Hypothalamus (tissue), 51 donors: ENCODE measurements around the gene ATAD2B.

ENCODE experiments used
- DNase-seq, 51 donors: peaks; one replicate each; lab custom pipeline; 2025; lab: John Stamatoyannopoulos, UW

Gene ATAD2B

GRCh38 chr2:23915327-23915726 is 11.6 kb downstream of the ATAD2B start:
- no peak for DNase-seq

- no peak for DNase-seq
Observed at GRCh38 chr2:23912054-23912453, 14.9 kb downstream of the ATAD2B start.

DNA sequence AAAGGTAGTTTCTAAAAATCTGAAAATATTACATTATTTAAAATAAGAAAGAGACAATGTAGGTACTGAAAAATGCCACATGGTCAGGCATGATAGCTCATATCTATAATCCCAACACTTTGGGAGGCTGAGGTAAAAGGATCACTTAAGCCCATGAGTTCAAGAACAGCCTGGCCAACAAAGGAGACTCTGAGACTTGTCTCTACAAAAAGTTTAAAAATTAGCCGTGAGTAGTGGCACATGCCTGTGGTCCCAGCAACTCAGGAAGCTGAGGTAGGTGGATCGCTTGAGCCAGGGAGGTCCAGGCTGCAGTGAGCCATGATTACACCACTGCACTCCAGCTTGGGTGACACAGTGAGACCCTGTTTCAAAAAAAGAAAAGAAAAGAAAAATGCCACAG is 21.8 kb downstream of the ATAD2B start:
- no peak for DNase-seq

- DNase-seq = no peak
Observed at GRCh38 chr2:23904692-23905091, 22.2 kb downstream of the ATAD2B start.

- DNase-seq = no peak
Observed at GRCh38 chr2:23904215-23904614, 22.7 kb downstream of the ATAD2B start.

DNA sequence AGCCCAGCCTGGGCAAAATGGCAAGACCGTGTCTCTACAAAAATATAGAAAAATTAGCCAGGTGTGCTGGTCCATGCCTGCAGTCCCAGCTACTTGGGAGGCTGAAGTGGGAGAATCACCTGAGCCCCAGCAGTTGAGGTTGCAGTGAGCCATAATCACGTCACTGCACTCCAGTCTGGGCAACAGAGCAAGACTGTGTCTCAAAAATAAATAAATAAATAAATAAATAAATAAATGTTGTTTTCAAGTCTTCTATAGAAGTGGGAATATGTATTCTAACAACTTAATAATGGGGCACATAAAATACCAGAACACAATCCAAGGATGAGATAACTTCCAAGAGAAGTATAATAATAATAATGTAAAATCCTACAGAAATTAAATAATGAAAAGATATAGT is 23.9 kb downstream of the ATAD2B start:
- no peak for DNase-seq

DNA sequence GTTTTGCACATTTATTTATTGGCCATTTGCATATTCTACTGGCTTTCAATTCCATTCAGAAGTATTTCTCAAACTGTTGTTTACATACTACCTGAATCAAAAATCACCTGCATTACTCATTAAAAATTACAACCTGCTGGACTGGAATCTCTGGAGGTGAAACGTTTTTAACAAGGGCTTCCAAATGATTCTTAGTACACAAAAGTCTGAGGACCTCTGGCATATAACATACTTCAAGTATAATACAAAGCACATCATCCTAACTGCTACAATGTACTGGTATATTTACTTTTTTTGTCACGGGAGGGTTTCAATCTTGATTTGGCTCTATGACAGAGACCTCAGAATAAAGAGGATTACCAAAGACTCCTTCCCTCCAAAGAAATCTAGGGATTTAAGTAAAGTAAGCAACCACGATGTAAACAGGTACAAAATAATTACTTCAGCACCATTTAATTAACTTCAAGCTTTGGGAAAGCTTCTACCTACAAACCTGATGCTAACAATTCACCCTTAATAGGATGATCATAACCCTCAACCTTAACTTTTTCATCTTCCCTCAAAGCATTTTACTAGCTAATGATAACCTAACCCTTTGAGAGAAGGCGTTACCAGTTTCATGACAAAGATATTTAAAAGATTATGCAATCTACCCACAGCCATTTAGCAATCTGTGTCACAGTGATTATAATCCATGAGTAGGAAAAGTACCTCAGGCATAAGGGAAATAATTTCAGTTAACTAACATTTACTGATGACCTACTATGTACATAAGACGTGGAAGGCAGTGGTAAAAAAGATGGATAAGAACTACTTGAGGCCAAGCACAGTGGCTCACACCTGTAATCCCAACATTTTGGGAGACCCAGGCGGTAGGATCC is 24.7 kb downstream of the ATAD2B start:
- DNase-seq = no peak

- DNase-seq = no peak
Observed at GRCh38 chr2:23900541-23901322, 26.2 kb downstream of the ATAD2B start.

DNA sequence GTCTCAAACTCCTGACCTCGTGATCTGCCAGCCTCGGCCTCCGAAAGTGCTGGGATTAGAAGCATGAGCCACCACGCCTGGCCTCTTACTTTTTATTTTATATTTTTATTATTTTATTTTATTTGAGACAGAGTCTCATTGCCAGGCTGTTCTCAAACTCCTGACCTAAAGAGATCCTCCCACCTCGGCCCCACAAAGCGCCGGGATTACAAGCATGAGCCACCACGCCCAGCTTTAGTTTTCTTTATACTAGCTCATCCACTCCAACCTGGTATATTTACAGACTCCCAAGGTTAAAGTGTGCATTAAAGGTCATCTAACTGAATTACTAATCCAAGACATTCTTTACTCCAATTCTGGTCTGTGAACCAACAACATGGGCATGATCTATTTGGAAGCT is 26.8 kb downstream of the ATAD2B start:
- no peak for DNase-seq

DNA sequence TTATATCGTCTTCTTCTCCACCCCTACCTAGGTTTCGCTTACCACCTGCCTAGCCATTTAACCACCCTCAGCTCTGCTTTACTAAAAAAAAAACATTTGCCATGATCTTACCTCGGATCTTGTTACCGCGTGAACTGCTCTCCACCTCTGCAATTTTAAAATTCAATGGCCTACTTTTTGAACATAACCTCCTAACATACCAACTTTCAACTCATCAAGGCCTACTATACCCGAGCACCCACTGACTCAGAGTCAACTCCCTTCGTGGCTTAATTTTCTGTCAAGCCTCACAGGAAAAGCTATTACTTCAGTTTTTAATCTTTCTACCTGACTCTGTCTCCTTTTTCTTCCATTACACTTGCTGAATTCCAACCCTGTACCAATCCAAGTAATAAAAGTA is 55.7 kb downstream of the ATAD2B start:
- DNase-seq = no peak

DNA sequence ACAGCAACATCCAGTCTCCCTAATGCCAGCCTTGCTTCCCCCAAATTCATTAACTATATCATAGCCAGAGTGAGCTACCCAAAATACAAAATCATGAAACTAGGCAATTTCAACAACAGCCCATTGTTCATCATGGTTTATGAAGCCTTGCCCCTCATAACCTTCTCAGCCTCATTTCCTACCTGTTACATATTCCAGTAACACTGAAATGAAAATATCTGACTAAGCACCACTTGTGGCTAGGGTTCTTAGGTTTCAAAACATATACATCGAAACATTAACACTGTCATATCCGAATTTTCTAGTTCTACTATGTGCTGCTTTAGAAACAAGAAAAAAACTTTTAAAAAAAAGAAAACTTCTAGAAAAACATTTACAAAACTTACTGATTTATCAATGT is 59.5 kb downstream of the ATAD2B start:
- no peak for DNase-seq

- no peak for DNase-seq
Observed at GRCh38 chr2:23862716-23863426, 64.1 kb downstream of the ATAD2B start.

DNA sequence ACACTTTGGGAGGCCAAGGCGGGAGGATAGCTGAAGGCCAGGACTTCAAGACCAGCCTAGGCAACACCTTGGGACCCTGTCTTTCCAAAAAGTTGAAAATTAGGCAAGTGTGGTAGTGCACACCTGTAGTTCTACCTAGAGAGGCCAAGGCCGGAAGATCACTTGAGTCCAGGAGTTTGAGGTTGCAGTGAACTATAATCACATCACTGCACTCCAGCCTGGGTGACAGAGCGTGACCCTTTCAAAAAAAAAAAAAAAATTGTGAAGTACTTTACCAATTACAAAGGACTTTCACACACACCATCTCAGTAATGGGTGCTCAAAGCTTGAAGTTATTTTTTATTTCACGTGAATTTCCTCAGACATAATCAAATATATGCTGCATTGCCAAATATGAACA is 65.0 kb downstream of the ATAD2B start:
- DNase-seq = no peak

GRCh38 chr2:23859983-23860382 is 66.9 kb downstream of the ATAD2B start:
- DNase-seq = no peak

GRCh38 chr2:23859234-23859633 is 67.7 kb downstream of the ATAD2B start:
- no peak for DNase-seq

- DNase-seq = no peak
Observed at GRCh38 chr2:23850564-23851256, 76.2 kb downstream of the ATAD2B start.

DNA sequence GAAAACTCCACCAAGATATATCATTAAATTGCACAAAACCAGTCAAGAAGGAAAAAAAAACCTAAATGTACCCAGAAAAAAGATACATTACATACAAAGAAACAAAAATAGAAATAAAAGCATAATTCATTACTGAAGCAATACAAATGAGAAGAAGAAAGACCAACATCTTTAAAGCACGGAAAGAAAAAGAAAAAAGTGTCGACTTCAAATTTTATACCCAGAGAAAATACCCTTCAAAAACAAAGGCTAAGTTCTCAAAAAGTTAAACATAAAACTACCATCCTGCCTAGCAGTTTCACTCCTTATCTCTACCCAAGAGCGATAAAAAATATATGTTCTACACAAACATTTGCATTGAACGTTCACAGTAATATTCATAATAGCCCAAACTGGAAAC is 82.0 kb downstream of the ATAD2B start:
- no peak for DNase-seq

DNA sequence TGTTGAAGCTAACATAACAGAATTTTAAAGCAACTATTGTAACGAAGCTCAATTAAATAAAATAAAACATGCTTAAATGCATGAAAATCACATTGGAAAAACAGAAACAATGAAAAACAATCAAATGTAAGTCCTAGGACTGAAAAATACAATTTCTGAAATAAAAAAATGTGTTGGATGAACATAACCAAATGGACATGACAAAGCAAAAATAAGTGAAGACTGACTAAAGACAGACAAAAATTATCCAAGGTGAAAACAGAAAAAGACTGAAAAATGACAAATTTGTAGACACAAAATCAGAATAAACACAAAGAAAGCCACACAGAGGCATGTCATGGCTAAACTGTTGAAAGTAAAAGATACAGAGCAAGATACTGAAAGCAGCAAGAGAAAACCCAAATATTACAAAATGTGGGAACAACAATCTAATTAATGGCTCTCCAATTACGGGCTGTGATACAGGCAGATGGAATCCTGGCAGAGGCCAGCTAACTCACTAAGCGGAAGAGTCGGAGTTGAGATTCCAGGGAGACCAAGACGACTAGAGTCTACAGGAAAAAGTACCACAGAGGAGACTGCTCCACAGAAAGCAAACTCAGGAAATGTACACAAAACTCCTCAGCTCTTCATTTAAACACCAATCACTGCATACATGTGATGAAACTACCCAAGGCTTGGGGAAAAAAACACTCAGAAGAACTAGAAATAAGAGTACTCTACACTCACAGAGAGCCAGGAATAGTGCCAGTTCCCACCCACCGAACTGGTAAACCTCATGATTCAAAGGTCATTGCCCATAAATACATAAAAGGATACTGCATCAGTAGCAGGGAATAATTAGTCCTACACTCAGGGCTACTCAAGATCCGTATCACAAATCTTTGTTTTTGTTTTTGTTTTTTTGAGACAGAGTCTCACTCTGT is 83.6 kb downstream of the ATAD2B start:
- no peak for DNase-seq

GRCh38 chr2:23839919-23840578 is 86.9 kb downstream of the ATAD2B start:
- DNase-seq = no peak
